Stimulated activated CD8-positive, alpha-beta memory T cell treated with anti-CD3 and anti-CD28 coated beads, Interleukin-7, amount 100 ng/mL, for 48 hours (primary cell): ENCODE measurements around the gene LRCH1.

Experiments used
- DNase-seq, 2 donors: peaks; one replicate each; pipeline ENCODE4 v3.0.0-alpha.2; 2020; ENCODE audit warnings: low read depth in 1 of 2; ENCODE audit errors: extremely low read depth in 1 of 2

The LRCH1 gene

GRCh38 chr13:46587807-46588418, 34.9 kb downstream of the LRCH1 start:
- no peak for DNase-seq

DNA sequence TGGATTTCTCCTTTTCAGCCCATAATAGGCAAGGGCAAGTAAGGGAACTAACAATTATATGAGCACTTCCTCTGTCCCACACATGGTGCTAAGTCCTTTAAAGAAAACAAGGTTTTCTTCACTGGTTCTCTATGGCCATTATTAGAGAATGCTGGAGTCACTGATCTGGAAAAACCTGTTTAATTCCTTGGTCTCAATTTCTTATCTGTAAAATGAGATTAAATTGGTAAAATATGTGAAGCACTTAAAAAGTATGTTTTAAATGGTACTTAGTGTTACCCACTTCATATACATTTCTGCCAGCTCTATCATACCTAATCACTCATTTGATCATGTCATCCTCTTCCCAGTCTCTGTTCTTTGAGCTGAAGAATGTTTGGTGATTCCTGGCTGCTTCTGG, 39.4 kb downstream of the LRCH1 start:
- DNase-seq, result no peak

GRCh38 chr13:46593398-46593797, 40.4 kb downstream of the LRCH1 start:
- DNase-seq, result peak; percentile 22 to 40

- no peak for DNase-seq
Measured at GRCh38 chr13:46594374-46595078, 41.6 kb downstream of the LRCH1 start.

DNA sequence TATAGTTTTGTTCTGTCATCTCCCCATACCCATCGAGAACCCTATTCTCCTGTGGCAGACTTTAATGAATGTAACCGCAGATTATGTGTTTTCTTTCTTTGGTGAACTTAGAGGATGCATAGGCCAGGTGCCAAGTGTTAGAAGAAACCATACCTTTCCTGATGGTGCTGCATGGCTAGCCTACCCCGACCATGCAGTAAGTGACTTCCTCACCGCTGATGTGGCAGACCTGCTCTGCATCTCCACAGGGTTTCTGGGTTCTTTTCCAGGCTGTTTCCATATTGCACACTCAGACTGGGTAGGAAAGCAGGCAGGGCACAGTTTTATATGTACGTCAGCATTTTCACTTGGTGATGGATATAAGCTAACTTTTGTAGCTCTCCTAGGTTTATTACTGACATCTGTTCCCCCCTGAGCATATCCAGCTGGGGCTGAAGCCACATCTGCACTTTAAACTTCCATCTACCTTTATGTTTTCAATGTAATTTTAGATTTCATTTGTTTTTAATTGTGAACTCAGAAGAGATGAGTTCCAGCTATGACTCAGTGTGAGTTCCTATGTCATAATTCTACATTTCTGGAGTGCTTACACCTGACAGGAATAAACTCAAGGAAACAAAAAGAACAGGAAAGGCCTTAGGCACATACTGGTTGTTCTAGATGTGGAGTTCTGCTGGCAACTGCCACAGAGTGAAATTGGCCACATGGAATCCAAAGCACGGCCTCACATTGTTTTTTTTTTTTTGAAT, 42.3 kb downstream of the LRCH1 start:
- no peak for DNase-seq

GRCh38 chr13:46595885-46596275, 42.9 kb downstream of the LRCH1 start:
- DNase-seq, result no peak

DNA sequence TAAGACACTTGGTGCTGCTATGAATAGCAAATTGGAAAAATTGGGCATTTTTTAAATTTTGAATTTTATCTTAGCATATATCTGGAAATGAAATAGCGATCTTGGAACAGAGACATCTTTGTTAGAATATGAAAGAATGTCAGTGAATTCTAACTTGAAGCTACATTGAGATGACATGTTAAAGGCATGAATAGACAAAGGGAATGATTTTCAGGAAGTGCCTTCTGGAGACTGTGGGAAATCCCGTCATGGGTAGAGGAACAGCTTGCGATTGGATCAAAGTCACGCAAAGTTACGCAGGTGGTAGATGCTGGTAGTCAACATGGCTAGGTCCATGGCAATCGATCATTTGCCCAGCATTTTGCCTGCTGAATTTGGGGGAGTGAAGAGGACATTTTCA, 43.5 kb downstream of the LRCH1 start:
- no peak for DNase-seq

- DNase-seq, result no peak
Measured at GRCh38 chr13:46598140-46598819, 45.3 kb downstream of the LRCH1 start.

DNA sequence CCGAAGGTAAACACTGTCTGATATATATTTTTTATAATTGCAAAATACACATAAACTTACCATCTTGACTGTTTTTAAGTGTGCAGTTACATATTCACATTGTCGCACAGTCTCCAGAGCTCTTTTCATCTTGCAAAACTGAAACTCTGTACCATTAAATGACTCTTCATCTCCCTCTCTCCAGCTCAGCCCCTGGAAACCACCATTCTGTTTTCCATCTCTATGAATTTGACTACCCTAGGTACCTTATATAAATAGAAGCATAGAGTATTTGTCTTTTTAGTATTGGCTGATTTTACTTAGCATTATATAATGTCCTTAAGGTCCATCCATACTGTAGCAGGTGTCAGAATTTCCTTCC, 45.8 kb downstream of the LRCH1 start:
- DNase-seq, result no peak

GRCh38 chr13:46600943-46601311, 48.0 kb downstream of the LRCH1 start:
- DNase-seq, result no peak

DNA sequence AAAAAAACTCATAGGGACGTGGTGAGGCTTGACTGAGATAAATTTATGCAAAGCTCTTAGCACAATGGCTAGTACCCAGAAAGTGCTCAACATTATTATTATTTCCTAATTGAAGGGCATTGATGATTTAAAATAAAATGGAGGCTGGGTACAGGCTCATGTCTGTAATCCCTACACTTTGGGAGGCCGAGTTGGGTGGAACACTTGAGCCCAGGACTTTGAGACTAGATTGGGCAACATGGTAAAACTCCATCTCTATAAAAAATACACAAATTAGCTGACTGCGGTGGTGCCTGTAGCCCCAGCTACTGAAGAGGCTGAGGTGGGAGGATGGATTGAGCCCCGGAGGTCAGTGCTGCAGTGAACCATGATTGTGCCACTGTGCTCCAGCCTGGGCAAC, 49.6 kb downstream of the LRCH1 start:
- no peak for DNase-seq

- DNase-seq, result no peak
Measured at GRCh38 chr13:46603165-46603603, 50.2 kb downstream of the LRCH1 start.

DNA sequence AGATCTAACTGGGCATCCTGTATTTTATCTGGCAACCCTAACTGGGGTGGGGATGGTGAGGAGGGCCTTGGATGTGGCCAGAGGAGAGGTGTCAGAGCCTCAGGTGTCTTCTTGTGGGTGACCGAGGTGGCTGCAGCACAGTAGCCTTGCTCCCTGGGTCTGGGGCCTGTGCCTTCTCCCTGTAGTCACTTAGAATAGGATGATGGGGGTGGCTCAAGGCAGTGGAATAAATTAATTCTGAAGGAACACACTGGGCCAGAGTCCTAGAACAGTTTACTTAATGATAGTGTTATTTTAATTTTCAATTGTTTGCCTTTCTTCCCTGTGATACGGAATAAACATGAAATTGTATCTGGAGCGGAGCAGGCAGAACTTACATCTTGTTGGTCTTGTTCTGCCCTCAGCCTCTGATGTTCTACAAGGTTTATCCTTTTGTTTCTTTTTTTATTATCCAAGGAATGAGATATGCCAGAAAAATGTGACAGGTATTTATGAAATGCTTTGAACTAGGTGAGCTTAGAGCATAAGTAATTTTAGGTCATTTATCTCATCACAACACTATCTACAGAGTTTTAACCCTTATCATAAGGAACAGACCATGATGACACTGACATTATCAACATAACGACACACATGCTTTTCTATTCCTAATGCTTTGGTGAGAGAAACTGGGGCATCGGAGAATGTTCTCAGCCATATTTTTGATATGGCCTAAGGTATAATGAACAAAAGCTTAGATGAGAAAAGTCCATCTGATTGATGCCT, 51.4 kb downstream of the LRCH1 start:
- DNase-seq, result no peak

- DNase-seq, result no peak
Measured at GRCh38 chr13:46605076-46605824, 52.3 kb downstream of the LRCH1 start.

- no peak for DNase-seq
Measured at GRCh38 chr13:46605825-46606554, 53.0 kb downstream of the LRCH1 start.

GRCh38 chr13:46606970-46607369, 54.0 kb downstream of the LRCH1 start:
- no peak for DNase-seq

DNA sequence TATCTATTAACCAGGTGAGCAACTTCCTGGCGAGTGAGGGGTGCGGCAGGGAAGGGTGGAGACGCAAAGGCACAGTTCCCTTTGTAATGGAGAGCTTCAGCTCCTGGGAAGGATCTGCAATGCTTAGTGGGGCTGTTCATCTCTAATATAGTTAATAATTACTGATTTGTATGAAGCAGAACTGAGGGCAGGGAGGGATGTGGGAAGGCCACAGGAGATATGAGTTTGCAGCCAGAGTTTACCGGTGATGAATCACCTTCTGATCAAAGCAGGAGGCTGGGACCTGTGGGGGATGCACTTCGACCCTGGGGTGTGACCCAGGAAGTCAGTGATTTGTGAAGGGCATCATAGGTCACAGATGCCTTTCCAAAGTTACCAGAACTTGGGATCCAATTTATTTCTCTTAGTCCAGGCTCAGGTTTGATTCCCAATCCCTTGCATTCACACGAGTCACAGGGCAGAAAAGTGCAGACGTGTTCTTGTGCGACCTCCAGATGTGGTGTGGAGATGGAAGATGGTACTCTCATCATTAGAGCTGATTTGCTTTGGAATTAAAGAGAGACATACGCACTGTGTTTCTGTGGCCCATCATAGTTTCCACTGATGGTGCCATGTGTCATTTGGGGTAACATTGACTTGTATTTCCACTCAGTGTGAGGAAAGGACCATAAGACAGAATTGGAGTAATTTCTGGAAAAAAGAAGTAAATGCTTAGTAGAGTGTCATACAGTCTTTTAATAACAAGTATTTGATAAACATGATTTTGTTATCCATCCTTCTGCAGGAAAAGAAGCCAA, 55.0 kb downstream of the LRCH1 start:
- DNase-seq, result peak in 1 of 2 donors; percentile 9

DNA sequence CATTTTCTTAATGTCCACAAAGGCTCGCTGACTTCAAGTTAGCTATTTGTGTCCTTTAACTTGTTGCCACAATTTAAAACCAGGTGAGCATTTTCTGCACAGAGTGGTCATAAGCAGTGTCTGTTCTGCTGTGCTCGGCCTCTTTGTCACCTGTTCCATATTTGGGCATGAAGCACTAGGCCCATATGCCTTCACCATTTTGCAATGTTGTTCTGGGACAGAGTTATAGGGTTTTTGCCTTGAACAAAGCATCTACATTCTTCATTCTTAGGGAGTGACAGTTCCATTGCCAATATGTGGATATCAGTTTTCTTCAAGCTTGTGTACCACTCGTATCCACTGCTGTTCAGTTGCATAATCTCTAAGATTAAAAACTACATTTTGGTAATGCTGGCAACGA, 56.1 kb downstream of the LRCH1 start:
- DNase-seq, result no peak

DNA sequence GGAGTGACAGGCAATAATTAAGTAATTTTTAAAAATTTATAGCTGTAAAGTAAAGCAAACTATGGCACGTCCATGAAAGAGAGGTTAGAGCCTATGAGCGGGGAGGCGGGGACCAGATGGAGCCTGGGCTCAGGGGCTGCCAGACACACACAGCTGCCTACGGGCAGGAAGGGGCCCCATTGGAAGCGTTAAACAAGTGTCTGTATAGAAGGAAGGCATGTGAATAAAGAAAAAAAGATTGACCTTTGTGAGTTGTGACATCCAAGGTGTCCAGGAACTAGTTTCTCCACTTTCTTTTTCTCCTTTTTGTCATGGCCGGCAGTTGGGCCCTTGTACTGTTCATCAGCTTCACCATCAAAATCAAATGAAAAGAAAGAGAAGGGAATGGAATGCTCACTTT, 56.8 kb downstream of the LRCH1 start:
- no peak for DNase-seq
